NB4 (cell line): ENCODE data around the gene CD48.
A peak's percentile ranks its signal among the peaks of the same experiment; 100 is the strongest.

ENCODE experiments used
- DNase-seq: peaks from one replicate; pipeline ENCODE4 v3.0.0; 2010; ENCODE audit warnings: low read depth
- H3K4me3 ChIP-seq: one replicate; pipeline ENCODE4 v1.5.1; 2011; ENCODE audit warnings: mild to moderate bottlenecking, low read depth, low read length, moderate library complexity
- CTCF ChIP-seq: IDR thresholded peaks from one replicate; pipeline ENCODE4 v1.5.1; 2012; ENCODE audit warnings: low read depth, low read length
- MAX ChIP-seq: IDR thresholded peaks from 2 replicates; pipeline ENCODE4 v1.6.1; 2011; ENCODE audit warnings: low read depth, low read length
- MYC ChIP-seq: IDR thresholded peaks from 2 replicates; pipeline ENCODE4 v1.6.1; 2011; ENCODE audit warnings: low read depth, low read length
- POLR2A ChIP-seq: IDR thresholded peaks from 2 replicates; pipeline ENCODE4 v1.6.1; 2011; ENCODE audit warnings: mild to moderate bottlenecking; ENCODE audit not compliant: insufficient read length; ENCODE audit errors: extremely low read depth

CD48 gene

DNA sequence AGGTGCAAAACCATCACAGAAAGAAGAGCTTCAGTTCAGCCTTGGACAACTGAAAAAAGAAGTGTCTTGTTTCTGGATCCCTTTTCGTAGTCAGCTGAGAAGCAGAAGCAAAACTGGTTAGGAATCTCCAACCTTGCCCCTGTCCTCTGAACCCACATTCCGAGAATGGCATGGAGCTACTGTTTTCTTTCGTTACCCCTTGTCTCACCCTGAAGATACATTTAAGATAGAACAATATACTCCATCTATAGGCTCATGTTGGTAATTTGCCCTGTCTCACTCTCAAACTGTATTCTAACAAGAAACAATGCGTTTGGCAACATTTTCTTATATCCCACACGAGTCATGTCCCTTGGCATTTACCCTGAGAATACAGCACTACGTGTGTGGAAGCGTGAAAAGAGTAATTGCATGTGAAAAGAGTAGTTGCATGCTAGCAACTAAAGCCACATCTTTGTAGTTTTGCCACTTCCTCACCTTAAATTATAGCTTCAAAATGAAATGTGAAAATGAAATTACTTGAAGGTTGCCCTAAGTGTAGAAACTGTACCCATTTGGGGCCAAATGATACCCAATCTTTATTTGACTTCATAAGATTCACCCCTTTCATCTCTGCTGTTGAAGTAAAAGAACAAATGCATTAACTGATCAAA is 32.7 kb upstream of the CD48 start:
- TF ChIP-seq POLR2A (no peak), MAX (no peak)
- DNase-seq, result no peak
- H3K4me3 ChIP-seq, result no peak overlapping the region

DNA sequence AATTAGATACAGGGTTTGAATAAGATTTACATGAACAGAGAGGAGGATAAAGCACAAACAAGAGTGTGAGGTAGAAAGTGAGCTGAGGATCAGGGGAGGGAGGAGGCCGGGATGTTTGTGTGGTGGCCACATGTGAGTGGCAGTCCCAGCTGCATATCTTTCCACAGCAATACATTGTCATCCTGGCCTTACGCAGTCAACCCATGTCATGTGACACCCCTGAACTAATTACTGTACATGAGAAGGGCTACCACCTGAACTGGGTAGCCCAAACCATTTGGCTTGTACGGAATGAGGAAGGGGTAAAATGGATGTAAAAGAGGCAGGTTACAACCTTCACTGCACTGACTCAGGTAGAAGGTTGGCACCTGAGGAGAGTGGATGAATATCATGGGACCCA is 31.6 kb upstream of the CD48 start:
- TF ChIP-seq MYC, result no peak
- DNase-seq, result no peak
- H3K4me3 ChIP-seq, result no peak overlapping the region

DNA sequence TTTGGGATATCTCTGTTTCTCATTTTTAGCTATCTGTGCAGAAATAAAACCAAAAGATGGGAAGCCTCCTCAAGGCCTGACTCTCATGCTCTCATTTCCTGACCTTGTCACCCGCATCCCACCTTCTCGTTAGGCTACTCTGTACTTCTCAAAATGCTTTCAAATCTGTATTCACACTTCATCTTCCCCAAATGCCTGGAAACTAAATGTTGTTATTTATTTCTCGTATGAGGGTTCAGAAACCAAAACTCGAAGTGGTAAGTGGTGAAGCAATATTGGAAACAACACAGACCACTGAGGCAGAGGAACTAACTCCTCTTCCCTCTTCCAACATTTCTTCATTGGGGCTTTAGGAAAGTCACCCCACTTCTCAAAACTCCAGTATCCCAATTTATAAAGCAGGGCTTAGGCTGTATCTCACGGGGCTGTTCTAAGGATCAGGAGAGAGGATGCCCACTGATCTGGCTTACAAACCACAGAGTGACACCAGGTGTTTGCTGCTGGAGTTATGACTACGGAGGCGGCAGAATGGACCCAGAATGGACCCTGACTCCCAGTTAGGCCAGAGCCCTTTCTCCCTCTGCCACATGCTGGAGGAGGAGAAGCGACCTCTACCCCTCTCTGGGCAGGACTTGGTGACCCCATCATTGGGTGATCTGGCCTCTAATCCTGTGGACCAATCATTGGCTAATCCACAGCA is 31.0 kb upstream of the CD48 start:
- DNase-seq, result no peak
- no peak for TF ChIP-seq CTCF
- TF ChIP-seq POLR2A, result no peak
- no peak for TF ChIP-seq MAX
- TF ChIP-seq MYC, result no peak
- H3K4me3 ChIP-seq, result no peak overlapping the region

DNA sequence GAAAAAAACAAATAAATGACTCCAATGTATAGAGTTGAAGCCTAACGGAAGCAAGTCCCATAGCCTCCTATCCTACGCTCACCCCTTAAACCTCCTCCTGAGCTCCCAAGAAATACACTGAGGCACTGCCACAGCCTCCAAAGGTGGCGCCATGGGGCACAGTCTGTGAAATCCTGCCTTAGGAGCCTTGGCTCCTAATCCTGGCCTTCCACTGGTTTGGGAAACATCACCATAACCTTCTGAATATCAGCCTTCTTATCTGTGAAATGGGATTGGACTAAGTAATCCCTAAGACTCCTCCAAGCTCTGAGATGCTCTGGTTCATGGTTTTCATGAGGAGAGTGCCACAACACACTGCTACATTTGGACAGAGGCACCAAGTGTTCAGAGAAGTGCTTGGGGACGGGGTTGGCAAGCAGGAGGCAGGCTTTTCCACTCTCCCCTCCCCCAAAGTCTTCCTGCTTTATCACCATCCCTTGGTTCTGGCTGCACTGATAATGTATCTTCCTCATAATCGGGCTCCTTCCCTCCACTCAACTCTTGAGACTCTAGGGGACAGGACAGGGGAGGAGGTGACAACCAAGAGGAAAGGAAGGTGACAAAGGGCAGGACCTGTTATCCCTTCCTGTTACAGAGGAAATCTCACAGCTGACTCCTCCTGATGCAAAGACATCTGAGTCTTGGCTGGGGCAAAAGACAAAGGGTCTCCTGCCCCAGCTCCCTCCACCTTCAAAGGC is 30.2 kb upstream of the CD48 start:
- TF ChIP-seq CTCF (no peak), MYC (no peak), POLR2A (no peak)
- DNase-seq, result no peak
- no peak overlapping the region for H3K4me3 ChIP-seq

- no peak for DNase-seq
- TF ChIP-seq CTCF (no peak), MAX (no peak), MYC (no peak), POLR2A (no peak)
- H3K4me3 ChIP-seq, result no peak overlapping the region
These were observed 29.5 kb upstream of the CD48 start for GRCh38 chr1:160741092-160741501.

DNA sequence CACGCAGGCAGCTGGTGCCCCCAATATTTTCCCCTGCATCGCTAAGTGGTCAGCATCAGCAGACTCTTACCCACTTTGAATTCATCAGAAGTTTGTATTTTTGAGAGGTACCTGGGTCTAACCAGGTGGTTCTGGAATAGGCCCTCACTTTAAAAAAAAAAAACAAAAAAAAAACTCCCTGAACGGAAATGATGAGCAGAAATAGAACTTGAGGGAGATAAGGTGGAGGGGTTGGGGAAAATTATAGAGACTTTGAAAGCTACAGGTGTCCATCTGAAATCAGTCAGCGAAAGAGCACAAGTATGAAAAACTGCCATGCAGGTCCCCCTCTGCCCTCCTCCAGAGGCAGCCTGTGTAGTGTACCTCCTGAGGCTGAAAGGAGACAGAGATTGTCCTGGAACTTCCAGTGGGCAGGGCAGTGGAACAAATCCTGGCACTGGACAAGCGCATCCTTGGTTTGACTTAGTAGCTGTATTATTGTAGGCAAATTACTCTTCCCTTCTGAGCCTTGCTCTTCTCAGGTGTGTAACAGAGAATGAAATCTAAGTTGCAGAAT is 28.6 kb upstream of the CD48 start:
- no peak for TF ChIP-seq POLR2A
- TF ChIP-seq MYC, result no peak
- no peak for TF ChIP-seq MAX
- no peak for TF ChIP-seq CTCF
- DNase-seq, result no peak
- H3K4me3 ChIP-seq, result no peak overlapping the region

DNA sequence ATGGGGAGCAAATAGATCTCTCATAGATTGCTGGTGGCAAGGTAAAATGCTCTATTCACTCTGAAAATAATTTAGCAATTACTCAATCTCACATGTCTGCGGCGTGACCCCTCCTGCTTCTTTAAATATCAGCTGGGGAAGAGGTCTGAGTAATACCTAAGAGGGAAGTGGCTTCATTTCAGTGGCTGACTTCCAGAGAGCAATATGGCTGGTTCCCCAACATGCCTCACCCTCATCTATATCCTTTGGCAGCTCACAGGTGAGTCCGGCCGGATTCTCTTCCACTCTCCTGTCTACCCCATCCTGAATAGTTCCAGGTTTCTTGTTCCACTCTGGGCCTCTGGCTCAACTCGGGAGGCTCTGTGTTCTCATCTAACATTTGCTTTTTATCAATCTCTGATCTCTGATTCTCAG is 27.5 kb upstream of the CD48 start, which contains the start of gene SLAMF7:
Gene SLAMF7 (plus strand): TSS at position 150 of the 414 bp plus-strand sequence. CDS start 55 bp downstream, at position 205.
- no peak for TF ChIP-seq MYC
- no peak for TF ChIP-seq POLR2A
- TF ChIP-seq MAX, result no peak
- TF ChIP-seq CTCF, result no peak
- no peak within 1 kb of the TSS for H3K4me3 ChIP-seq
- DNase-seq, result peak; percentile 72
